Right atrium auricular region (tissue), 2 donors: ENCODE results near the gene HOGA1. TPM values are rescaled to one million over a fixed set of nuclear protein-coding genes. Genes with fewer than 3 reads are reported as not detected.

ENCODE experiments used
- DNase-seq: peaks from one replicate; pipeline ENCODE4 v3.0.0-alpha.2; 2019; ENCODE audit warnings: low spot score
- H3K27ac ChIP-seq, 2 donors: fragments of 200-600 bp; sonication (generic); 1 replicate in 1 of 2; 2 replicates in 1 of 2; pipeline ENCODE4 v1.5.1; 2016 to 2019
- H3K27me3 ChIP-seq, 2 donors: fragments of 200-600 bp; sonication (generic); one replicate each; pipeline versions ENCODE4 v1.5.1 to v1.6.0; 2017 to 2019
- H3K36me3 ChIP-seq: fragments of 200-600 bp; sonication (generic); one replicate; pipeline ENCODE4 v1.5.1; 2016
- H3K4me1 ChIP-seq, 2 donors: fragments of 200-600 bp; sonication (generic); one replicate each; pipeline versions ENCODE4 v1.5.1 to v1.6.0; 2017 to 2019
- H3K4me3 ChIP-seq, 2 donors: fragments of 200-600 bp; sonication (generic); 1 replicate in 1 of 2; 2 replicates in 1 of 2; pipeline ENCODE4 v1.5.1; 2017 to 2019; ENCODE audit warnings: mild to moderate bottlenecking in 1 of 2, moderate library complexity in 1 of 2
- H3K9me3 ChIP-seq, 2 donors: fragments of 200-600 bp; sonication (generic); one replicate each; pipeline ENCODE4 v1.5.1; 2019
- total RNA-seq, 2 donors: library from RNA; depleted of rRNA; stranded (reverse); fragments of >200 nt; gene quantifications; one replicate each; pipeline ENCODE4 v1.1.0, GENCODE V29; 2016
- TF ChIP-seq, protein P1 (sequence below), 2 donors: fragments of 200-600 bp; sonication (generic); IDR thresholded peaks; one replicate each; pipeline ENCODE4 v1.5.1; 2019; ENCODE audit warnings: antibody characterized with exemption in 2 of 2

The HOGA1 gene
- total RNA-seq, 2 donors from 2014 or later, result 17.6 to 25.6 TPM

DNA sequence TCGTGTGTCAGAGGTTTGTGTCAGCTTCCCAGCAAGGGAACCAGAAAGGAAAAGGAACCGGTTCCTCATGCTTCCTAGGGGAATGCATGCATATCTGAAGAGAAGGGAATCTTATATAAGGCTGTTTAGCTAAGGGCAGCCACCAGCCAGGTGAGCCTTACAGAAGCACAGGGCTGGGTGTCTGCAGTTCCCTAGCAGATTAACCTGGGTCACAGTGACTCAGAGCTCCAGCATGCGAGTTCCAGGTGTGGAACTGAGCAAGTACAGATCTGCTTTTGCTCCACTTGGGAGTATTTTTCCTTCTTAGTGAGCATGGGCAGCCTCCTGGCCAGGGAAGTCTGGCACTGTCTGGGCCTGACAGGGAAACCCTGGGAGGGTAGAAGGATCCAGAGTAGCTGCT, 12.6 kb upstream of the HOGA1 start:
- DNase-seq, result no peak
- Histone ChIP-seq H3K4me1 (peaks cover 0 to 33% of the 10 kb centered on the region in 2 donors), H3K36me3 (peaks cover 33% of the 10 kb centered on the region), H3K4me3 (no peak overlapping the region), H3K27me3 (no peaks in the 10 kb centered on the region), H3K27ac (peak overlapping the region; percentile 57 to 95), H3K9me3 (no peaks in the 10 kb centered on the region)
- TF ChIP-seq, protein P1, sequence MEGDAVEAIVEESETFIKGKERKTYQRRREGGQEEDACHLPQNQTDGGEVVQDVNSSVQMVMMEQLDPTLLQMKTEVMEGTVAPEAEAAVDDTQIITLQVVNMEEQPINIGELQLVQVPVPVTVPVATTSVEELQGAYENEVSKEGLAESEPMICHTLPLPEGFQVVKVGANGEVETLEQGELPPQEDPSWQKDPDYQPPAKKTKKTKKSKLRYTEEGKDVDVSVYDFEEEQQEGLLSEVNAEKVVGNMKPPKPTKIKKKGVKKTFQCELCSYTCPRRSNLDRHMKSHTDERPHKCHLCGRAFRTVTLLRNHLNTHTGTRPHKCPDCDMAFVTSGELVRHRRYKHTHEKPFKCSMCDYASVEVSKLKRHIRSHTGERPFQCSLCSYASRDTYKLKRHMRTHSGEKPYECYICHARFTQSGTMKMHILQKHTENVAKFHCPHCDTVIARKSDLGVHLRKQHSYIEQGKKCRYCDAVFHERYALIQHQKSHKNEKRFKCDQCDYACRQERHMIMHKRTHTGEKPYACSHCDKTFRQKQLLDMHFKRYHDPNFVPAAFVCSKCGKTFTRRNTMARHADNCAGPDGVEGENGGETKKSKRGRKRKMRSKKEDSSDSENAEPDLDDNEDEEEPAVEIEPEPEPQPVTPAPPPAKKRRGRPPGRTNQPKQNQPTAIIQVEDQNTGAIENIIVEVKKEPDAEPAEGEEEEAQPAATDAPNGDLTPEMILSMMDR (IDR thresholded peaks at IDR 0.05), result no peak

DNA sequence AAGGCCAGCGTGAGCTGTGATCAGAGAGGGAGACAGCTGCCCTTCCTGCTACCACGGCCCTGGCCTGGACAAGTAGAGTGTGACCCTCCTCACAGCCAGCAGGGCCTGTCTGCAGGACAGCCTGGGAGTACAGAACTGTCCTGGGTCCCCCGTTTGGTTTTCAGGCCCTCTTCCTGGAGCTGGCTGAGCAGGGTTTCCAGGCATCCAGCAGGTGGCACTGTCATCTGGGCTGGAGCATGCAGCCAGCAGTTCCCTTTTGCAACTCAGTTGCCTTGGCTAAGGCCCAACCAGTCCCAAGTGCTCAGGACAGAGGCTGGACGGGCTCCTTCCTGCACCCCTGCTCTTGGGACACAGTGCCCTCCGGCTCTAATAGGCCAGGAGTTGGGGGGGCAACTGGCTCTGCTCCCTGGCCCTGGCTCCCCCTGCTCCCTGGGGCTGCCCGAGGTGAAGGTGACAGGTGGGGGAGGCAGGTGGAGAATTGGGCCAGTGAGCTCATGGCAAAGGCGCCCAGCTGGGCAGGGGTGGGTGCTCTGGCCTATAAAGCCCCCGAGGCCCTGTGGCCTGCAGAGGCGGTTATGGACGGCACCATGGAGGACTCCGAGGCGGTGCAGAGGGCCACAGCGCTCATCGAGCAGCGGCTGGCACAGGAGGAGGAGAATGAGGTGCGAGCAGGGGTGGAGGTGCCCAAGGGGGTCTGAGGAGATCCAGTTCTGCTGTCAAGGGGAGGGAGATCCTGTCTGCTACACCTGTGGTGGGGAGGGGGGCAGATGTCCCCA, 11.8 kb upstream of the HOGA1 start, which contains the start of gene ANKRD2:
Gene ANKRD2, plus strand, starts transcription at position 566 of the 776 bp plus-strand sequence. Its CDS starts 10 bp downstream, at position 576.
- Histone ChIP-seq H3K4me3 (peak within 1 kb of the TSS in 1 of 2 donors; percentile 12), H3K4me1 (peaks cover 0 to 33% of the 10 kb centered on the region in 2 donors), H3K27ac (peak within 1 kb of the TSS; percentile 79 to 95), H3K36me3 (peaks cover 33% of the 10 kb centered on the region), H3K9me3 (no peaks in the 10 kb centered on the region), H3K27me3 (no peaks in the 10 kb centered on the region)
- peak; percentile 86 for DNase-seq
- TF ChIP-seq, protein P1 (IDR thresholded peaks at IDR 0.05), result peak; percentile 76 to 91

DNA sequence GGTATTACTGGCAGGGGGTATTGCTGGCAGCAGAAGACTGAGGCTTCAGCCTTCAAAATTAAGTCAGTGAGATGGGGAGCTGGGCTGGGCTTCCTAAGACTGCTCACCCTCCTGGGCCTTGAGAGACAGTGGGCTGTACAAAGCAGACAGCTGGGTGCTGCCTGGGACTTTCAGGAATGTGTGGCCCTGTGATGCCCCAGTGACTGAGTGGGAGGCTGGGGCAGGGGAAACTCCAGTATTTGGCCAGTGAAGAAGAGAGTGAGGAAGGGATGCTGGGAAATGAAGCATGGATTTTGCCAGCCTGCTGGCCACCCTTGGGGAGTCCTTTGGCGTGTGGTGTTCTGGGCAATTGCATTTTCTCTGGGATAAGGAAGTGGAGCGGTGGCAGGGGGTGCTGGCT, 11.2 kb upstream of the HOGA1 start:
- Histone ChIP-seq H3K27me3 (no peaks in the 10 kb centered on the region), H3K9me3 (no peaks in the 10 kb centered on the region), H3K27ac (peak overlapping the region; percentile 57 to 95), H3K36me3 (peaks cover 31% of the 10 kb centered on the region), H3K4me1 (peaks cover 0 to 33% of the 10 kb centered on the region in 2 donors), H3K4me3 (peak overlapping the region in 1 of 2 donors; percentile 12)
- no peak for DNase-seq
- TF ChIP-seq, protein P1 (IDR thresholded peaks at IDR 0.05), result no peak

DNA sequence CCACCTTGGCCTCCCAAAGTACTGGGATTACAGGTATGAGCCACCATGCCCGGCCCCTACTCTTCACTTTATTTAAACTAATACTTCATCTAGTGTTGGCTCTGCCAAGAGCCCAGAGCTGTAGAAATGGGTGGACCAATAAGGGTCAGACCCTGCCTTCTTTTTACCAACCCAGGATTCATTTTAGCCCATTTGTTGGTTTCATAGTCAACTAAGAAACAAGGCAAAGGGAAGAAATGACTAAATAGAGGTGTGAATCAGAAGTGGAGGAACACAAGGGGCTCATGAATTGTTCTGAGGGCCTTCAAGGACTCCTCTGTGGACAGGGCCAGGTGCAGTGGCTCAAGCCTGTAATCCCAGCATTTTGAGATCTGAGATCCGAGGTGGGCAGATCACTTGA, 10.5 kb upstream of the HOGA1 start:
- peaks cover 0 to 33% of the 10 kb centered on the region in 2 donors for H3K4me1 ChIP-seq
- no peak for DNase-seq
- H3K4me3 ChIP-seq, result no peak overlapping the region
- no peaks in the 10 kb centered on the region for H3K9me3 ChIP-seq
- H3K27ac ChIP-seq, result peak overlapping the region; percentile 79 to 95
- TF ChIP-seq, protein P1 (IDR thresholded peaks at IDR 0.05), result no peak
- no peaks in the 10 kb centered on the region for H3K27me3 ChIP-seq
- peaks cover 25% of the 10 kb centered on the region for H3K36me3 ChIP-seq

DNA sequence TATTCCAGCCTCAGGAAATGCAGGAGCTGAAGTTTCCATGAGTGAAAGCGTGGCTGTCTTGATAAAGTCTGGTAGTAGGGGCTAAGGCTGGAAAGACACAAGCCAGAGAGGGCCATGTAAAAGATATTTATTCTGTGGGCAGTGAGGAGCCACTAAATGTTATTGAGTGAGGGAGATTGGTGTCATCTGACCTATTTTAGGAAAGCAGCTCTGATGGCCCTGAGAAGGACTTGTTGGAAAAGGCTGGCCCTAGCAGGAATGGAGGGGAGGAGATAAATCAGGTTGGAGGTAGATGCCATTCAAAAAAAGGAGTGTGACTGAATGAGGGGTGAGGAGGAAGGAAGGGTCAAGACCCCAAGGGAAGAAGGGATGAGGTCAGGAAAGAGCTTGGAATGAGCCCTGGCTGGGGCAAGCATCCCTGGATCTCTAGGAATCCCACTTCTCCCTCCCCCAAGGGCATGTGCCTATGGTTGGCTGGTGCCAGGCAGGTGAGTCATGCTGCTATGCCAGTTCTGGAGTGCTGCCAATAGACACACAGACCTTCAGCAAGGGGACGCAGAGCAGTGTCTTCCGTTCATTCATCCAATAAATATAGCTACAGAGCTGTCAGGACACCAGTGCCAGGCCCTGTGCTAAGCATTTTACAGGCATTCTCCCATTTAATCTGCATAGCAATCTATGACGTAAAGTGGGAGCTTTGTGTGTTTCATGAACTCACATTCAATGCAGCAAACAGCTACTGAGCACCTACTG, 9.6 kb upstream of the HOGA1 start:
- H3K36me3 ChIP-seq, result peaks cover 16% of the 10 kb centered on the region
- peak; percentile 74 for DNase-seq
- no peaks in the 10 kb centered on the region for H3K27me3 ChIP-seq
- no peak overlapping the region for H3K4me3 ChIP-seq
- TF ChIP-seq, protein P1 (IDR thresholded peaks at IDR 0.05), result no peak
- H3K27ac ChIP-seq, result peak overlapping the region; percentile 79 to 95
- peaks cover 0 to 33% of the 10 kb centered on the region in 2 donors for H3K4me1 ChIP-seq
- no peaks in the 10 kb centered on the region for H3K9me3 ChIP-seq
